Epithelial cell of proximal tubule (primary cell): ENCODE data around the gene MLYCD. TPM values are rescaled to one million over a fixed set of nuclear protein-coding genes. Genes with fewer than 3 reads are reported as not detected.
"Not testable (repeated sequence)": the region's sequence is repeated elsewhere in the genome, so short reads cannot be mapped to it uniquely, and the experiment has no call there.

Source experiments
- DNase-seq: peaks from one replicate; pipeline ENCODE4 v3.0.0-alpha.2; 2011; ENCODE audit warnings: low read depth
- H3K4me3 ChIP-seq: 2 replicates; pipeline ENCODE4 v1.5.1; 2011; ENCODE audit warnings: low read depth, mild to moderate bottlenecking, low read length
- CTCF ChIP-seq: conservative IDR thresholded peaks from 2 replicates; pipeline ENCODE4 v1.5.1; 2012; ENCODE audit warnings: low read depth, mild to moderate bottlenecking, low read length
- total RNA-seq: library from RNA; depleted of rRNA; stranded (reverse); fragments of >200 nt; gene quantifications from 2 replicates; pipeline ENCODE4 v1.2.3, GENCODE V29; 2015

Gene MLYCD
- total RNA-seq, 1 donor from 2014 or later = 2.9 TPM

GRCh38 chr16:83940119-83940518, 41.2 kb downstream of the MLYCD start:
- H3K4me3 ChIP-seq = no peak overlapping the region
- DNase-seq = no peak
- TF ChIP-seq CTCF = no peak

DNA sequence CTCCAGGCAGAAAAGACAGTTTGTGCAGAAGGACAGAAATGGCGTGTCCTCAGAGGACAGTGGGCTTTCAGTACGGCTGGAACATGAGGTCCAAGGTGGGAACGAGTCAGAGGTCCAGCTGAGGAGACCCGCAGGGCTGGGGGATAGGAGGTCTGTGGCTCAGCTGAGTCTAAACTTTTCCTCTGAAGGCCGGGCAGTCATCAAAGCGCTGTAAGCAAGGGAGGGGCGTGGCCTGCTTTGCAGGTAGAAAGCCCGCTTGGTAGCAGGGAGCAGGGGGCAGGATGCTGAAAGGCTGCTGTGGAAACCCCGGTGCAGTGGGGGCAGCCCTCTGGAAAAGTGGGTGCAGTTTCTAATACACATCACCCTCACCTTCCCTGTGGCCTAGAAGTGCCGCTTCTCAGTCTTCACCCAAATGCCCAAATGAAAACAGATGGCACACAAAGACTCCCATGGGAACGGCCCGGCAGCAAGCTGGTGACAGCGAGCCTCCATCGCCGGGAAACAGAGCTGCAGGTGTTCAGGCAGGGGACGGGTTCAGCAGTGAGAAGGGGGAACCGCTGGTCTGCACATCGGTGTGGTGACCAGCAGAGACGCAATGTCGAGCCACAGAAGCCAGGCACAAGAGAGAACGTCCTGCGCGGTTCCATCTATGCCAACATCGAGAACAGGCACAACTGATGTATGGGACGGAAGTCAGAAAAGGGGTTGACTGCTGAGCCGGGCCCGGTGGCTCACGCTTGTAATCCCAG, 41.9 kb downstream of the MLYCD start:
- no peak overlapping the region for H3K4me3 ChIP-seq
- TF ChIP-seq CTCF = no peak
- no peak for DNase-seq

GRCh38 chr16:83941546-83941945, 42.6 kb downstream of the MLYCD start:
- not testable (repeated sequence) for DNase-seq, H3K4me3 ChIP-seq

DNA sequence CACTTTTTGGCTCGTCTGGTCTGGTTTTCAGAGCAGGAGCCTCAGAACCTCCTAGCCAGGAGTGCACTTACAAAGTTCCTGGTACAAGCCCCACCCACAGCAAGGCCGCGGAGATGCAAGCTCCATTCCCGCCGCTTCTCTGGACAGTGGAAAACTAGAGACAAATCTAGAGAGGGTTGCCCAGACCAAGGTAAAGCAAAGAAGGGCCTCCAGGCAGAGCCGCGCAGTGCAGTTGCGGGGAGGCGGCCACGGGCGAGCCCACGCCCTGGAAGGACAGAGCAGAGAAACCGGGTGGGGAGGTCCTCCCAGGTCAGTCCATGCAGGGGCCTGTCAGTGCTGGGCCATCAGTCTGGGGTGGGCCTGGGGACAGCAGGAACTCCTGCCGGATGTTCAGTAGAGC, 43.2 kb downstream of the MLYCD start:
- no peak overlapping the region for H3K4me3 ChIP-seq
- no peak for TF ChIP-seq CTCF
- no peak for DNase-seq

- no peak overlapping the region for H3K4me3 ChIP-seq
- DNase-seq = no peak
- no peak for TF ChIP-seq CTCF
Measured at GRCh38 chr16:83942815-83943515, 44.0 kb downstream of the MLYCD start.

DNA sequence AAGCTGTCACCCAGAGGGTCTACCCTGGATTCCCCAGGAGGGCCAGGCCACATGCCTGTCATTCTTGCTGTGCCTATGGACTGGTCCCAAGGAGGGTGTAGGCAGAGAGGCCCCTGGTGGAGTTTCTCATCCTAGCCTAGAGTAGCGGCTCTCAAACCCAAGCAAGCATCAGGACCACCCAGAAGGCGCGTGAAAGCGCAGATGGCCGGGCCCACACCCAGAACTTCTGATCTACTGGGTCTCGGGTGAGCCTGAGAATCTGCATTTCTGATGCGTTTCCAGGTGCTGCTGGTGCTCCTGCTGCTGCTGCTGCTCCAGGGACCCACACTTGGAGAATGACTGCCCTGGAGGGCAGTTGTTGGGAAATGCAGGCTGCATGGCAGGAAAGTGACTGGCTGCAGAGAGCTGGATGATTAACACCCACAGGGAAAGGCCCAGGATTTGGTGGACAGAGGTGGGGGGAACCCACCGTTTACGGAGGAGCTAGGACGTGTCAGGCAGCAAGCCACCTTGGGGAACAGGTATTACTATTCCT, 44.7 kb downstream of the MLYCD start:
- no peak overlapping the region for H3K4me3 ChIP-seq
- no peak for DNase-seq
- no peak for TF ChIP-seq CTCF

GRCh38 chr16:83945587-83945986, 46.7 kb downstream of the MLYCD start:
- TF ChIP-seq CTCF = no peak
- no peak for DNase-seq
- no peak overlapping the region for H3K4me3 ChIP-seq
